Neural cell (in vitro differentiated cells): ENCODE measurements around the gene UBR2. TPM values are rescaled to one million over a fixed set of nuclear protein-coding genes. Genes with fewer than 3 reads are reported as not detected.

Source experiments
- H2AFZ ChIP-seq: fragments of 200-600, 300-800 bp; sonication (generic), shearing (Covaris generic); 2 replicates; pipeline ENCODE4 v1.6.0; 2014; ENCODE audit warnings: low read depth, mild to moderate bottlenecking, antibody characterized with exemption, low read length, moderate library complexity
- H3F3A ChIP-seq: fragments of 200-600 bp; shearing (Covaris generic); 2 replicates; pipeline ENCODE4 v1.6.1; 2016; ENCODE audit warnings: mild to moderate bottlenecking, moderate library complexity, mixed read lengths, antibody characterized with exemption, low read length; ENCODE audit not compliant: insufficient read depth, poor library complexity, severe bottlenecking
- H3K27ac ChIP-seq: fragments of 200-600, 300-800 bp; sonication (generic), shearing (Covaris generic); 2 replicates; pipeline ENCODE4 v1.5.1; 2014; ENCODE audit warnings: mild to moderate bottlenecking, low read length, moderate library complexity
- H3K27me3 ChIP-seq: fragments of 300-800, 200-600 bp; sonication (generic), shearing (Covaris generic); 2 replicates; pipeline ENCODE4 v1.6.0; 2014; ENCODE audit warnings: mild to moderate bottlenecking, low read depth, low read length, moderate library complexity; ENCODE audit not compliant: insufficient read depth
- H3K36me3 ChIP-seq: fragments of 300-800, 200-600 bp; sonication (generic), shearing (Covaris generic); 2 replicates; pipeline ENCODE4 v1.5.1; 2014; ENCODE audit warnings: mild to moderate bottlenecking, antibody characterized with exemption, low read length, moderate library complexity; ENCODE audit not compliant: insufficient read depth
- H3K4me2 ChIP-seq: fragments of 300-800, 200-600 bp; sonication (generic), shearing (Covaris generic); 2 replicates; pipeline ENCODE4 v1.6.0; 2014; ENCODE audit warnings: mild to moderate bottlenecking, low read length
- H3K4me3 ChIP-seq: fragments of 300-800, 200-600 bp; sonication (generic), shearing (Covaris generic); 2 replicates; pipeline ENCODE4 v1.5.1; 2014; ENCODE audit warnings: mild to moderate bottlenecking, low read length, moderate library complexity
- H3K79me2 ChIP-seq: fragments of 200-600 bp; shearing (Covaris generic); replicated peaks from 2 replicates; pipeline ENCODE4 v1.6.0; 2014; ENCODE audit warnings: mild to moderate bottlenecking, low read length, moderate library complexity; ENCODE audit not compliant: insufficient read depth
- H3K9ac ChIP-seq: fragments of 300-800, 200-600 bp; sonication (generic), shearing (Covaris generic); 2 replicates; pipeline ENCODE4 v1.6.1; 2016; ENCODE audit warnings: mild to moderate bottlenecking, low read length, mixed read lengths
- H3K9me2 ChIP-seq: fragments of 200-600 bp; shearing (Covaris generic); 2 replicates; pipeline ENCODE4 v1.6.1; 2016; ENCODE audit warnings: mild to moderate bottlenecking, low read length, mixed read lengths; ENCODE audit not compliant: insufficient read depth
- H3K9me3 ChIP-seq: fragments of 200-600, 300-800 bp; sonication (generic), shearing (Covaris generic); 2 replicates; pipeline ENCODE4 v1.6.1; 2016; ENCODE audit warnings: mild to moderate bottlenecking, mixed run types, low read length, moderate library complexity, mixed read lengths
- H4K20me1 ChIP-seq: fragments of 200-600 bp; shearing (Covaris generic); 2 replicates; pipeline ENCODE4 v1.6.1; 2016; ENCODE audit warnings: mild to moderate bottlenecking, mixed run types; ENCODE audit not compliant: insufficient read depth
- CTCF ChIP-seq: fragments of 450-650 bp; IDR thresholded peaks from 2 replicates; pipeline ENCODE4 v1.5.1; 2014; ENCODE audit warnings: antibody characterized with exemption, mild to moderate bottlenecking, moderate library complexity; ENCODE audit not compliant: poor library complexity, severe bottlenecking
- EP300 ChIP-seq: fragments of 450-650 bp; conservative IDR thresholded peaks from 2 replicates; pipeline ENCODE4 v1.6.1; 2014; ENCODE audit warnings: antibody characterized with exemption, mild to moderate bottlenecking, moderate library complexity; ENCODE audit not compliant: poor library complexity, severe bottlenecking
- EZH2 ChIP-seq: fragments of 200-600, 300-800 bp; shearing (Covaris generic), sonication (generic); IDR thresholded peaks from 2 replicates; pipeline ENCODE4 v1.6.1; 2014; ENCODE audit warnings: antibody characterized with exemption, low read length, borderline replicate concordance, mild to moderate bottlenecking; ENCODE audit not compliant: insufficient read depth, poor library complexity, severe bottlenecking
- MXI1 ChIP-seq: fragments of 450-650 bp; conservative IDR thresholded peaks from 2 replicates; pipeline ENCODE4 v1.6.1; 2014; ENCODE audit warnings: antibody characterized with exemption, mild to moderate bottlenecking; ENCODE audit not compliant: poor library complexity, severe bottlenecking
- POLR2AphosphoS5 ChIP-seq: IDR thresholded peaks from 2 replicates; pipeline ENCODE4 v1.6.1; 2012
- RAD21 ChIP-seq: fragments of 450-650 bp; conservative IDR thresholded peaks from 2 replicates; pipeline ENCODE4 v1.6.1; 2014; ENCODE audit warnings: antibody characterized with exemption, mild to moderate bottlenecking, moderate library complexity
- SMC3 ChIP-seq: fragments of 450-650 bp; conservative IDR thresholded peaks from 2 replicates; pipeline ENCODE4 v1.6.1; 2014; ENCODE audit warnings: antibody characterized with exemption, mild to moderate bottlenecking, moderate library complexity; ENCODE audit not compliant: poor library complexity
- TAF1 ChIP-seq: IDR thresholded peaks from 2 replicates; pipeline ENCODE4 v1.6.1; 2012; ENCODE audit warnings: low read depth
- polyA plus RNA-seq: library from polyadenylated mRNA; depleted of rRNA; stranded (reverse); fragments of >200 nt; gene quantifications from 2 replicates; pipeline ENCODE4 v1.2.3, GENCODE V29; 2014
- TF ChIP-seq, protein P1 (sequence below): IDR thresholded peaks from 2 replicates; pipeline ENCODE4 v1.6.1; 2012; ENCODE audit warnings: borderline replicate concordance

Gene UBR2
- polyA plus RNA-seq, 1 donor from 2014 or later: 24.4 TPM

- Histone ChIP-seq H3K9ac (no peak overlapping the region), H3K9me2 (no peaks in the 10 kb centered on the region), H3K79me2 (no peaks in the 10 kb centered on the region), H4K20me1 (no peaks in the 10 kb centered on the region), H3K4me2 (no peak overlapping the region), H3K36me3 (no peaks in the 10 kb centered on the region), H3K4me3 (no peak overlapping the region), H3K27me3 (no peaks in the 10 kb centered on the region), H3F3A (no peaks in the 10 kb centered on the region), H2AFZ (no peak overlapping the region), H3K27ac (no peak overlapping the region), H3K9me3 (no peaks in the 10 kb centered on the region)
- TF ChIP-seq, protein P1, sequence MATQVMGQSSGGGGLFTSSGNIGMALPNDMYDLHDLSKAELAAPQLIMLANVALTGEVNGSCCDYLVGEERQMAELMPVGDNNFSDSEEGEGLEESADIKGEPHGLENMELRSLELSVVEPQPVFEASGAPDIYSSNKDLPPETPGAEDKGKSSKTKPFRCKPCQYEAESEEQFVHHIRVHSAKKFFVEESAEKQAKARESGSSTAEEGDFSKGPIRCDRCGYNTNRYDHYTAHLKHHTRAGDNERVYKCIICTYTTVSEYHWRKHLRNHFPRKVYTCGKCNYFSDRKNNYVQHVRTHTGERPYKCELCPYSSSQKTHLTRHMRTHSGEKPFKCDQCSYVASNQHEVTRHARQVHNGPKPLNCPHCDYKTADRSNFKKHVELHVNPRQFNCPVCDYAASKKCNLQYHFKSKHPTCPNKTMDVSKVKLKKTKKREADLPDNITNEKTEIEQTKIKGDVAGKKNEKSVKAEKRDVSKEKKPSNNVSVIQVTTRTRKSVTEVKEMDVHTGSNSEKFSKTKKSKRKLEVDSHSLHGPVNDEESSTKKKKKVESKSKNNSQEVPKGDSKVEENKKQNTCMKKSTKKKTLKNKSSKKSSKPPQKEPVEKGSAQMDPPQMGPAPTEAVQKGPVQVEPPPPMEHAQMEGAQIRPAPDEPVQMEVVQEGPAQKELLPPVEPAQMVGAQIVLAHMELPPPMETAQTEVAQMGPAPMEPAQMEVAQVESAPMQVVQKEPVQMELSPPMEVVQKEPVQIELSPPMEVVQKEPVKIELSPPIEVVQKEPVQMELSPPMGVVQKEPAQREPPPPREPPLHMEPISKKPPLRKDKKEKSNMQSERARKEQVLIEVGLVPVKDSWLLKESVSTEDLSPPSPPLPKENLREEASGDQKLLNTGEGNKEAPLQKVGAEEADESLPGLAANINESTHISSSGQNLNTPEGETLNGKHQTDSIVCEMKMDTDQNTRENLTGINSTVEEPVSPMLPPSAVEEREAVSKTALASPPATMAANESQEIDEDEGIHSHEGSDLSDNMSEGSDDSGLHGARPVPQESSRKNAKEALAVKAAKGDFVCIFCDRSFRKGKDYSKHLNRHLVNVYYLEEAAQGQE: no peak
- no peak for TF ChIP-seq RAD21
- no peak for TF ChIP-seq POLR2AphosphoS5
- no peak for TF ChIP-seq MXI1
- TF ChIP-seq CTCF: no peak
- TF ChIP-seq TAF1: no peak
- no peak for TF ChIP-seq EZH2
- no peak for TF ChIP-seq SMC3
- no peak for TF ChIP-seq EP300
Observed at GRCh38 chr6:42715871-42716270, 152.0 kb downstream of the UBR2 start.

GRCh38 chr6:42720739-42721138 is 156.9 kb downstream of the UBR2 start:
- no peak overlapping the region for H3K4me2 ChIP-seq
- no peaks in the 10 kb centered on the region for H3K9me3 ChIP-seq
- no peak overlapping the region for H3K9ac ChIP-seq
- H3K79me2 ChIP-seq: no peaks in the 10 kb centered on the region
- no peaks in the 10 kb centered on the region for H3F3A ChIP-seq
- no peak overlapping the region for H3K27ac ChIP-seq
- TF ChIP-seq TAF1 (no peak), RAD21 (no peak), EZH2 (no peak), EP300 (no peak), SMC3 (no peak), POLR2AphosphoS5 (no peak)
- TF ChIP-seq, protein P1: no peak
- H3K9me2 ChIP-seq: no peaks in the 10 kb centered on the region
- no peaks in the 10 kb centered on the region for H3K36me3 ChIP-seq
- H3K27me3 ChIP-seq: no peaks in the 10 kb centered on the region
- H2AFZ ChIP-seq: no peak overlapping the region
- H4K20me1 ChIP-seq: no peaks in the 10 kb centered on the region
- no peak overlapping the region for H3K4me3 ChIP-seq
